GM12875 (cell line): Measurements from ENCODE around the gene SLC66A3.

ENCODE experiments used
- H3K4me3 ChIP-seq: one replicate; pipeline ENCODE4 v1.5.1; 2011; ENCODE audit warnings: low read depth, low read length, control low read depth
- TF ChIP-seq, protein P1 (sequence below): IDR thresholded peaks from 2 replicates; pipeline ENCODE4 v1.5.1; 2011; ENCODE audit warnings: low read depth, mild to moderate bottlenecking, control low read depth, inconsistent platforms, low read length, moderate library complexity, borderline replicate concordance; ENCODE audit not compliant: insufficient read depth

The SLC66A3 gene

GRCh38 chr2:11140492-11140891 is 14.8 kb upstream of the SLC66A3 start:
- no peak overlapping the region for H3K4me3 ChIP-seq
- TF ChIP-seq, protein P1, sequence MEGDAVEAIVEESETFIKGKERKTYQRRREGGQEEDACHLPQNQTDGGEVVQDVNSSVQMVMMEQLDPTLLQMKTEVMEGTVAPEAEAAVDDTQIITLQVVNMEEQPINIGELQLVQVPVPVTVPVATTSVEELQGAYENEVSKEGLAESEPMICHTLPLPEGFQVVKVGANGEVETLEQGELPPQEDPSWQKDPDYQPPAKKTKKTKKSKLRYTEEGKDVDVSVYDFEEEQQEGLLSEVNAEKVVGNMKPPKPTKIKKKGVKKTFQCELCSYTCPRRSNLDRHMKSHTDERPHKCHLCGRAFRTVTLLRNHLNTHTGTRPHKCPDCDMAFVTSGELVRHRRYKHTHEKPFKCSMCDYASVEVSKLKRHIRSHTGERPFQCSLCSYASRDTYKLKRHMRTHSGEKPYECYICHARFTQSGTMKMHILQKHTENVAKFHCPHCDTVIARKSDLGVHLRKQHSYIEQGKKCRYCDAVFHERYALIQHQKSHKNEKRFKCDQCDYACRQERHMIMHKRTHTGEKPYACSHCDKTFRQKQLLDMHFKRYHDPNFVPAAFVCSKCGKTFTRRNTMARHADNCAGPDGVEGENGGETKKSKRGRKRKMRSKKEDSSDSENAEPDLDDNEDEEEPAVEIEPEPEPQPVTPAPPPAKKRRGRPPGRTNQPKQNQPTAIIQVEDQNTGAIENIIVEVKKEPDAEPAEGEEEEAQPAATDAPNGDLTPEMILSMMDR = no peak

GRCh38 chr2:11141319-11141718 is 13.9 kb upstream of the SLC66A3 start:
- TF ChIP-seq, protein P1 = no peak
- no peak overlapping the region for H3K4me3 ChIP-seq

DNA sequence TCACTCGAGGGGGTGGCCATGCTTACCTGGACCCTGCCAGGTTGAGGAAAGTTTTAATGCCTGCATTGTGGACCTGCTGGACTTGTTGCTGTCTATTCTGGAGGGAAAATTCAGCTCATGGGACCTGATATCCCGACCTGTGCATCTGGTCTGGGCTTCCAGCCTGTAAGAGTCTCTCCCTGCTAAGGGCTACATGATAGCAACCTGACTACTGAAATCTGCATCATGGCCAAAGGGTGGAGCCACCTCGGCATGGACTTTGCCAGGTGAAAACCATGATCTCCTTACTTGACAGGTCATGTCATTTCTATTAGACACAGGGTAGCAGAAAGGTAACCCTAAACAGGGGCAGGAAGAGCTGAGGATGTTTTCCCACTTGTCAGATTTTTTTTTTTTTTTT is 12.9 kb upstream of the SLC66A3 start:
- TF ChIP-seq, protein P1 = no peak
- H3K4me3 ChIP-seq = no peak overlapping the region

DNA sequence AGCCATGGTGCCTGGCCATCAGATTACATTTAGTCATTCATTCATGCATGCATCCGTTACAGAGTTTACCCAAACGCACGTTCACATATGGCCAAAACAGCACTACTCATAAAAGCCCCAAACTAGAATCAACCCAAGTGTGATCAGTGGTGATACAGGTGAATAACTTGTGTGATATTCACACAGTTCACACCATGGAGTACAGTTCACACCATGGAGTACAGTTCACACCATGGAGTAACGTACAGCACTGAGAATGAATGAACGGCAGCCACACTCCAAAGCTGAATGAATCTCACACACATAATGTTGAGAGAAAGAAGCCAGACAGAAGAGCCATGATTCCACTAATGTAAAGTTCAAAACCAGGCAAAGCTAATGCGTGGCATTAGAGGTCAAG is 12.3 kb upstream of the SLC66A3 start:
- TF ChIP-seq, protein P1 = no peak

GRCh38 chr2:11144077-11144737 is 11.1 kb upstream of the SLC66A3 start:
- TF ChIP-seq, protein P1 = no peak
- H3K4me3 ChIP-seq = no peak overlapping the region

More for the DNA sequence above, 12.3 kb upstream of the SLC66A3 start:
- H3K4me3 ChIP-seq = no peak overlapping the region

- no peak overlapping the region for H3K4me3 ChIP-seq
- TF ChIP-seq, protein P1 = no peak
Observed at GRCh38 chr2:11144738-11145079, 10.6 kb upstream of the SLC66A3 start.

GRCh38 chr2:11145350-11145749 is 9.9 kb upstream of the SLC66A3 start:
- H3K4me3 ChIP-seq = no peak overlapping the region
- TF ChIP-seq, protein P1 = no peak
